K562 (cell line): ENCODE measurements around the gene PCLAF. TPM values are rescaled to one million over a fixed set of nuclear protein-coding genes. Genes with fewer than 3 reads are reported as not detected.

Source experiments
- ASH1L ChIP-seq: fragments of 450-650 bp; IDR thresholded peaks from 2 replicates; pipeline ENCODE4 v1.6.1; 2018; ENCODE audit warnings: borderline replicate concordance, mild to moderate bottlenecking, low read depth; ENCODE audit not compliant: partially characterized antibody
- C11orf30 ChIP-seq: fragments of 450-650 bp; IDR thresholded peaks from 2 replicates; pipeline ENCODE4 v1.6.1; 2016; ENCODE audit warnings: low read depth, mild to moderate bottlenecking
- CCAR2 ChIP-seq: fragments of 200-400 bp; formaldehyde crosslinking; IDR thresholded peaks from 2 replicates; pipeline ENCODE4 v1.6.1; 2017; ENCODE audit warnings: mild to moderate bottlenecking, low read depth, low read length
- ELF4 ChIP-seq: fragments of 450-650 bp; formaldehyde crosslinking; IDR thresholded peaks from 2 replicates; pipeline ENCODE4 v1.4.0; 2022; ENCODE audit warnings: missing genetic modification characterization
- ETS1 ChIP-seq: conservative IDR thresholded peaks from 2 replicates; pipeline ENCODE4 v1.6.1; 2011; ENCODE audit warnings: low read depth, mild to moderate bottlenecking, low read length; ENCODE audit not compliant: control insufficient read depth
- FOXP1 ChIP-seq: sonication (generic); formaldehyde crosslinking; IDR thresholded peaks from 2 replicates; pipeline ENCODE4 v1.8.0; 2022; ENCODE audit warnings: mild to moderate bottlenecking, missing genetic modification reagents
- MCM3 ChIP-seq: fragments of 450-650 bp; IDR thresholded peaks from 2 replicates; pipeline ENCODE4 v1.6.1; 2016
- NR2C2 ChIP-seq, 2 experiments: fragments of 200-800 bp in 1 of 2; sonication (Bioruptor generic) in 1 of 2; sonication (generic) in 1 of 2; formaldehyde crosslinking in 1 of 2; IDR thresholded peaks; 2 replicates each; pipeline versions ENCODE4 v1.6.1 to v1.8.0; 2016 to 2022; ENCODE audit warnings: mild to moderate bottlenecking in 1 of 2, missing compliant biosample characterization in 1 of 2, missing genetic modification characterization in 1 of 2, missing genetic modification reagents in 1 of 2
- PML ChIP-seq: IDR thresholded peaks from 2 replicates; pipeline ENCODE4 v1.6.1; 2012; ENCODE audit warnings: low read length, inconsistent platforms
- PTRF ChIP-seq: fragments of 450-650 bp; IDR thresholded peaks from 2 replicates; pipeline ENCODE4 v1.6.1; 2016; ENCODE audit warnings: mild to moderate bottlenecking, missing genetic modification characterization, missing compliant biosample characterization
- RBBP5 ChIP-seq: fragments of 200-600 bp; sonication (generic); IDR thresholded peaks from 2 replicates; pipeline ENCODE4 v1.6.1; 2012; ENCODE audit warnings: borderline replicate concordance, mild to moderate bottlenecking, low read length, control low read depth, inconsistent platforms; ENCODE audit not compliant: insufficient read depth, poor library complexity, severe bottlenecking
- SMARCA4 ChIP-seq: fragments of 450-650 bp; IDR thresholded peaks from 2 replicates; pipeline ENCODE4 v1.6.1; 2016
- ZFP36 ChIP-seq: fragments of 150-350 bp; IDR thresholded peaks from 2 replicates; pipeline ENCODE4 v1.6.1; 2018; ENCODE audit warnings: low read length, low read depth; ENCODE audit not compliant: partially characterized antibody
- ZNF133 ChIP-seq: fragments of 250-450 bp; sonication (Bioruptor Pico); IDR thresholded peaks from 2 replicates; pipeline ENCODE4 v1.4.0; 2020; ENCODE audit warnings: mild to moderate bottlenecking
- ZNF232 ChIP-seq: sonication (generic); formaldehyde crosslinking; IDR thresholded peaks from 2 replicates; pipeline ENCODE4 v1.8.0; 2022; ENCODE audit warnings: mild to moderate bottlenecking, missing genetic modification reagents
- ZNF41 ChIP-seq: fragments of 250-450 bp; sonication (Bioruptor Pico); conservative IDR thresholded peaks from 2 replicates; pipeline ENCODE4 v1.4.0; 2020; ENCODE audit warnings: mild to moderate bottlenecking
- ZNF511 ChIP-seq: sonication (generic); formaldehyde crosslinking; IDR thresholded peaks from 2 replicates; pipeline ENCODE4 v1.8.0; 2022; ENCODE audit warnings: mild to moderate bottlenecking, missing genetic modification reagents
- ZNF592 ChIP-seq: fragments of 450-650 bp; IDR thresholded peaks from 2 replicates; pipeline ENCODE4 v1.6.1; 2017; ENCODE audit warnings: antibody characterized with exemption, mild to moderate bottlenecking
- polyA plus RNA-seq, 8 experiments: library from polyadenylated mRNA; depleted of rRNA in 4 of 8; stranded (reverse) in 5 of 8; unstranded in 3 of 8; fragments of >200 nt; fragmentation: Nextera tagmentation in 2 of 8; fragmentation: Illumina TruSeq in 1 of 8; extraction: Ambion mirVana in 2 of 8; extraction: Trizol in 1 of 8; gene quantifications; 2 replicates each; pipeline versions ENCODE4 v1.2.1 to v1.2.3, GENCODE V29; 2011 to 2014; ENCODE audit warnings: inconsistent platforms in 1 of 8, missing spikeins in 1 of 8
- total RNA-seq, 7 experiments: library from RNA; depleted of rRNA in 6 of 7; stranded (reverse); fragments of >200 nt in 6 of 7; fragmentation: Illumina TruSeq in 2 of 7; extraction: Trizol in 2 of 7; gene quantifications; 2 replicates each; pipeline versions ENCODE4 v1.2.1 to v1.2.3, GENCODE V29; 2011 to 2021; ENCODE audit warnings: low replicate concordance in 1 of 7
- TF ChIP-seq, protein P1 (sequence below): fragments of 250-450 bp; sonication (Bioruptor Pico); IDR thresholded peaks from 2 replicates; pipeline ENCODE4 v1.5.0; 2021
- TF ChIP-seq, protein P2 (sequence below): IDR thresholded peaks from 2 replicates; pipeline ENCODE4 v1.6.1; 2016; ENCODE audit warnings: missing genetic modification characterization, missing compliant biosample characterization

Gene PCLAF
- total and polyA plus RNA-seq, 9 of the 15 experiments (the other 6 are each of a cell fraction or from before 2014, with no cell fraction given): 112 to 881 (median 360) TPM

GRCh38 chr15:64387562-64388168 lies 6.4 kb upstream of the PCLAF start, which contains the start of gene TRIP4 (continued):
- TF ChIP-seq SMARCA4: peak; percentile 24; the same call in 1 of the 2 replicates
- TF ChIP-seq MCM3: no peak
- no peak for TF ChIP-seq PTRF (tag)
- TF ChIP-seq ETS1: peak; percentile 95
- TF ChIP-seq, protein P1, sequence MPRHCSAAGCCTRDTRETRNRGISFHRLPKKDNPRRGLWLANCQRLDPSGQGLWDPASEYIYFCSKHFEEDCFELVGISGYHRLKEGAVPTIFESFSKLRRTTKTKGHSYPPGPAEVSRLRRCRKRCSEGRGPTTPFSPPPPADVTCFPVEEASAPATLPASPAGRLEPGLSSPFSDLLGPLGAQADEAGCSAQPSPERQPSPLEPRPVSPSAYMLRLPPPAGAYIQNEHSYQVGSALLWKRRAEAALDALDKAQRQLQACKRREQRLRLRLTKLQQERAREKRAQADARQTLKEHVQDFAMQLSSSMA (CRISPR knock-in tag): peak; percentile 95
- peak; percentile 72; the same call in 1 of the 2 replicates for TF ChIP-seq ZNF511 (CRISPR knock-in tag)
- TF ChIP-seq ZNF232 (CRISPR knock-in tag): peak; percentile 61; the same call in 1 of the 2 replicates
- TF ChIP-seq PML: peak; percentile 78; the same call in 1 of the 2 replicates
- TF ChIP-seq, protein P2, sequence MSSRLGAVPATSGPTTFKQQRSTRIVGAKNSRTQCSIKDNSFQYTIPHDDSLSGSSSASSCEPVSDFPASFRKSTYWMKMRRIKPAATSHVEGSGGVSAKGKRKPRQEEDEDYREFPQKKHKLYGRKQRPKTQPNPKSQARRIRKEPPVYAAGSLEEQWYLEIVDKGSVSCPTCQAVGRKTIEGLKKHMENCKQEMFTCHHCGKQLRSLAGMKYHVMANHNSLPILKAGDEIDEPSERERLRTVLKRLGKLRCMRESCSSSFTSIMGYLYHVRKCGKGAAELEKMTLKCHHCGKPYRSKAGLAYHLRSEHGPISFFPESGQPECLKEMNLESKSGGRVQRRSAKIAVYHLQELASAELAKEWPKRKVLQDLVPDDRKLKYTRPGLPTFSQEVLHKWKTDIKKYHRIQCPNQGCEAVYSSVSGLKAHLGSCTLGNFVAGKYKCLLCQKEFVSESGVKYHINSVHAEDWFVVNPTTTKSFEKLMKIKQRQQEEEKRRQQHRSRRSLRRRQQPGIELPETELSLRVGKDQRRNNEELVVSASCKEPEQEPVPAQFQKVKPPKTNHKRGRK (tag): peak; percentile 69
- TF ChIP-seq C11orf30: peak; percentile 99
- TF ChIP-seq CCAR2: no peak
- TF ChIP-seq FOXP1 (CRISPR knock-in tag): no peak; the same call in 1 of the 2 replicates
- TF ChIP-seq RBBP5: peak; percentile 96
- TF ChIP-seq ZFP36: peak; percentile 28
- peak; percentile 65 for TF ChIP-seq ASH1L
- peak; percentile 90 for TF ChIP-seq ELF4
- peak; percentile 83 for TF ChIP-seq ZNF592
- TF ChIP-seq ZNF133 (CRISPR knock-in tag): 0 out of 2 replicates have a peak, but pooled peaks have one; percentile 47
- peak; percentile 95 for TF ChIP-seq NR2C2 (CRISPR knock-in tag; IDR thresholded peaks at IDR 0.05)
- peak; percentile 89 for TF ChIP-seq NR2C2 (tag; IDR thresholded peaks at IDR 0.05)
- peak; percentile 82 for TF ChIP-seq ZNF41 (CRISPR knock-in tag)
